Esophagus muscularis mucosa (tissue), 4 donors: Measurements from ENCODE around the gene THEMIS.

Experiments
- EP300 ChIP-seq: sonication (generic); formaldehyde crosslinking; IDR thresholded peaks from one replicate; pipeline ENCODE4 v1.6.1; 2017; ENCODE audit warnings: antibody characterized with exemption
- POLR2A ChIP-seq: fragments of 450-650 bp; IDR thresholded peaks from one replicate; pipeline ENCODE4 v1.6.1; 2017; ENCODE audit warnings: antibody characterized with exemption, moderate library complexity, mild to moderate bottlenecking, low read depth
- POLR2AphosphoS5 ChIP-seq, 2 donors: sonication (generic); formaldehyde crosslinking; IDR thresholded peaks; one replicate each; pipeline ENCODE4 v1.6.1; 2017; ENCODE audit warnings: antibody characterized with exemption in 2 of 2
- TF ChIP-seq, protein P1 (sequence below), 3 experiments: fragments of 200-600 bp in 2 of 3; fragments of 450-650 bp in 1 of 3; sonication (generic) in 2 of 3; IDR thresholded peaks; one replicate each; pipeline ENCODE4 v1.5.1; 2017 to 2019; ENCODE audit warnings: antibody characterized with exemption in 3 of 3, mild to moderate bottlenecking in 2 of 3, moderate library complexity in 1 of 3

DNA sequence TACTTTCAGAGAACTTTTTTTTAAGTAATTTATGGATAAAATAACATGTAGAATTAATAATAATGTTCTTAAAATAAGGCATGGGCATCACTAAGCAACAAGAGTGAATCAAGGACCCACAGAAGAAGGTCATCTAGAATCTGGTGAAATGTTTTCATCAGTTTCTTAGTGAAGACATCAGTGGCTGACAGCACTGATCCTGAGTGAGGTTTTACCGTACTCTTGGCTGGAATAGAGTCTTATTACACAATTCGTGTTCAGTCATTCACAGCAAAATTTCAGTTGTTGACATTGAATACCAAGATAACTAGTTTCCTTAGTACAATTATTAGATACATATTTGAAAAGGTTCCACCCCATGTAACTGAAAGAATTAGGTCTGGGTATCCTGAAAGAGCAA is 183.5 kb downstream of the THEMIS start:
- TF ChIP-seq, protein P1, sequence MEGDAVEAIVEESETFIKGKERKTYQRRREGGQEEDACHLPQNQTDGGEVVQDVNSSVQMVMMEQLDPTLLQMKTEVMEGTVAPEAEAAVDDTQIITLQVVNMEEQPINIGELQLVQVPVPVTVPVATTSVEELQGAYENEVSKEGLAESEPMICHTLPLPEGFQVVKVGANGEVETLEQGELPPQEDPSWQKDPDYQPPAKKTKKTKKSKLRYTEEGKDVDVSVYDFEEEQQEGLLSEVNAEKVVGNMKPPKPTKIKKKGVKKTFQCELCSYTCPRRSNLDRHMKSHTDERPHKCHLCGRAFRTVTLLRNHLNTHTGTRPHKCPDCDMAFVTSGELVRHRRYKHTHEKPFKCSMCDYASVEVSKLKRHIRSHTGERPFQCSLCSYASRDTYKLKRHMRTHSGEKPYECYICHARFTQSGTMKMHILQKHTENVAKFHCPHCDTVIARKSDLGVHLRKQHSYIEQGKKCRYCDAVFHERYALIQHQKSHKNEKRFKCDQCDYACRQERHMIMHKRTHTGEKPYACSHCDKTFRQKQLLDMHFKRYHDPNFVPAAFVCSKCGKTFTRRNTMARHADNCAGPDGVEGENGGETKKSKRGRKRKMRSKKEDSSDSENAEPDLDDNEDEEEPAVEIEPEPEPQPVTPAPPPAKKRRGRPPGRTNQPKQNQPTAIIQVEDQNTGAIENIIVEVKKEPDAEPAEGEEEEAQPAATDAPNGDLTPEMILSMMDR (IDR thresholded peaks at IDR 0.05): no peak
- TF ChIP-seq POLR2A (no peak), POLR2AphosphoS5 (IDR thresholded peaks at IDR 0.05) (no peak), EP300 (no peak)
